GM12892 (cell line): ENCODE measurements around the gene NECTIN1.

ENCODE experiments used
- POLR2A ChIP-seq: IDR thresholded peaks from 2 replicates; pipeline ENCODE4 v1.6.1; 2011; ENCODE audit warnings: low read depth, low read length, control low read depth
- POLR2AphosphoS5 ChIP-seq: IDR thresholded peaks from 2 replicates; pipeline ENCODE4 v1.6.1; 2011; ENCODE audit warnings: low read depth, low read length, control low read depth
- TAF1 ChIP-seq: IDR thresholded peaks from 2 replicates; pipeline ENCODE4 v1.6.1; 2011; ENCODE audit warnings: low read depth, mild to moderate bottlenecking, control low read depth, low read length, borderline replicate concordance

GRCh38 chr11:119635776-119636175 lies 93.2 kb downstream of the NECTIN1 start:
- TF ChIP-seq POLR2A (no peak), POLR2AphosphoS5 (no peak), TAF1 (no peak)
